RPMI7951 (cell line): ENCODE data around the gene SLC3A2. TPM values are rescaled to one million over a fixed set of nuclear protein-coding genes. Genes with fewer than 3 reads are reported as not detected.

Experiments
- DNase-seq: peaks from one replicate; pipeline ENCODE4 v3.0.0-alpha.2; 2012; ENCODE audit warnings: low read depth
- total RNA-seq: library from RNA; depleted of rRNA; stranded (reverse); fragments of >200 nt; shearing (Covaris generic); gene quantifications from 2 replicates; pipeline ENCODE4 v1.2.3, GENCODE V29; 2014

SLC3A2 gene
- total RNA-seq, 1 experiment from 2014 or later: 85.2 TPM

DNA sequence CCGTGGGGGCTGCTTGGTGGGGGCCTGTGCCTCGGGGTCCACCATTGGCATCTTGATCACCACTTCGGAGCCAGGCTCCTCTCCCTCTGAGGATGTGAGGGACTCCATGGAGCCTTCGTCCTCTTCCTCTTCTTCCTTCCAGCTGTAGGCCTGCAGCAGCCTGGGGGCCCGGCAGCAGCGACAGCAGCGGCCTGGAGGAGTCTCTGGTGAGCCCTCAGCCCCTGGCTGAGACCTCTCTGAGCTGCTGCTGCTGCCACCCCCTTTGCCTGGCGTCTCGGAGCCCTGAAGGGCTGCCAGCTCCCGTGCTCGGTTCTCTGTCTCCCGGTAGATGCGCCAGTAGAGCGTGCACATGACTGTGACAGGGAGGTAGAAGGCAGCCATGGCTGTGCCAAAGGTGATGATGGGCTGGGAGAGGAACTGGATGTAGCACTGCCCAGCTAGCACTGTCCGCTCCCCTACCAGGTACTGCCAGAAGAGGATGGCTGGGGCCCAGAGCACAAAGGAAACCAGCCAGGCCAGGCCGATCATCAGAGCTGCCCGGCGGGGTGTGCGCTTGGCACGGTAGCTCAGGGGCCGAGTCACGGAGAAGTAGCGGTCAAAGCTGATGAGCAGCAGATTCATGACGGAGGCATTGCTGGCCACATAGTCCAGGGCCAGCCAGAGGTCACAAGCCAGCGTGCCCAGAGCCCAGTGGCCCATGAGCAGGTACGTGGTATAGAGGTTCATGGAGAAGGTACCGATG lies 29.6 kb downstream of the SLC3A2 start:
- no peak for DNase-seq

DNA sequence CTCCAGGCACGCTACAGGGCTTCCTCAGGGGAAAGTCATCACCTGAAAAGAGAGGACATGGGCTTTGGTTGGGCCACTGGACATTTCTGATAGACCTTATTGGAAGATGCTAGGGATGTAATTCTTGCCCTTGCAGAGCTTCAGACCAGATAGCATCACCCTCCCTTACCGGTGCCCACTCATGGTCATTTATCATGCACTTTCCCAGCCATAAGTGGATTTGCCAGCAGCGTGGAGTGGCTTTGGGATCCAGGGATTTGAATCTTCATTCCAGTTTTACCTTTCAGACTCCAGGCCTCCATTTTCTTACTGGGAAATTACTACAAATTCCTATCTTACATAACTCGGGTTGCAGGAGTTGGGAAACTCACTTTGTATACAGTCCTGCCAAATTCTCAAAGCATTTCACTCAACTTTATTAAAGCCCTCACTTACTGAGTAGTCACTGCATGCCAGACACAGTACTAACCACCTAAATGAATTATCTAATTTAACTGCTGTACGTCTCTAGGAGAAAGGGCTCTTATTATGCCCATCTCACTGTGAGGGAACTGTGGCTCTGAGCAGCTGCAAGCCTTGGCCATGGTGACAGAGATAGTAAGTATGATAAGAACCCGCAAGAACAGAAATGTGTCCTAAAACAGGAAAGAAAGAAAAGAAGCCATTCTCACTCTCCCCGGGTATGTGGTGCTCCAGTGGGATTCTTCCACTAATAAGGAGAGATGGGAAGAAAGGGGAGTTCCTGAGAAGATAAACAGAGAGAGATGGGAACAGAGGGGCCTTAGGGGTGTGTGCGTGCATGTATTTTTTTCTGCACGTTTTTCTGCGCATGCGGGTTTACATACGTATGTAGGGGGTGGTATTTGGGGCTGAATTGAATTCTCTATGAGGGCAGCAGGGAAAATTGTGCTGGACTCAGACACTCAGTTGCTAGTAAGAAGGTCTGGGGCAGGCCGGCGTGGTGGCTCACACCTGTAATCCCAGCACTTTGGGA lies 30.7 kb downstream of the SLC3A2 start:
- DNase-seq: no peak

DNA sequence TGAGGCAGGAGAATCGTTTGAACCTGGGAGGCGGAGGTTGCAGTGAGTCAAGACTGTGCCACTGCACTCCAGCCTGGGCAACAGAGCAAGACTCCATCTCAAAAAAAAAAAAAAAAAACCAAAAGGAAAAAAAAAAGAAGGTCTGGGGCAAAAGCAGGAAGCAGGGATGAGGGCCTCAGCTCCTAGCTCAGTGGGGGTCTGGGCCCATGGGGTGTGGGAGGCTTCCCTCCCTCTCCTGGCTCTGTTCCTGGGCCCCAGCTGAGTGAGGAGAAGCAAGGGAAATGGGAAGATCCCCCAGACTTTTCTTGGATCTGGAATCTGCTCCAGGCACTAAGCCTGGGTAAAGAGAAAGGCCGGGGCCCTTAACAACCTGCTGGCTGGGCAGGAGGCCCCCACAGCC lies 31.6 kb downstream of the SLC3A2 start:
- DNase-seq: no peak

DNA sequence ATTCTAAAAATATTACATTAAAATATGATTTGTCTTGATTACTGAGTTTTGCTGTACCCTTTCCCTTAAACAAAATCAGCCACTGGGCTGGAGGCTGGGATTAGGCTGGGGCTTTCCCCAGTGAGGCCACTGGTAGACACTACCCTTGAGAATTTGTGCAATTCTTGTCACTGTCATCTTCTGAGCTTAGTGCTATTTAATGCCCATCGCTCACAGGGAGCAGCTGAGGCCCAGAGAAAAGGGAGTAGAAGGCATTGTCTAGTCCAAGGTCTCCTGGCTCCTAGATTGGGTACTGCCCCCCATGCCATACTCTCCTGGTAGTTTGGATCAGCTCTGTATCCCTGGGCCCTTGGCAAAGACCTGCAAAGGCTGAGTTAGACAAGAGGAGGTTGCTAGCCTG lies 33.7 kb downstream of the SLC3A2 start:
- DNase-seq: no peak

DNA sequence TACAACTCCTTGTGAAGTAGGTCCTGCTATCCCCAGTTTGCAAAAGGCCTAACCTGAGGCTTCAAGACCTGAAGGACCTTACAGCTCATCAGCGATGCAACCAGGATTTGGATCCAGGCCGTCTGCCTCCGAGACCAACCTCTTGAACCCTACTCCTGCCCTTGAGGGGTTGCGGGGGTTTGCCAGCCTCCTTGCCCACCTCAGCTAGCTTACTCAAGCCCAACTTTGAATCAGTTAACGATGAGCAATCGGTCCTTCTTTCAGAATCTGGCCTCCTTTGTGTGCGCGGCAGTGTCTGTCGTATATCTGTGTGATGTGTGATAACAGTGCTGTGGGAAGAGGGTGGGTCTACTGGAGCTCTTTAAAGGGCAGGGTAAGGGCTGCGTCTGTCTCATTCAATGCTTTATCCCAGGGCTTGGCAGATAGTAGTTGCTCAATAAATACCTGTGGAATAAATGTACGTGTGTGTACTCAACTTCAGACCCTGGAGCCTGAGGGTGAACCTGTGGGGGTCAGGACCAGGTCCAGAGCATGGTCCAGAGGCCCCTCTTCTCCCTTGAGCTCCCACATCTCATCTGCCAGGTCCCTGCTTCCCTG lies 37.3 kb downstream of the SLC3A2 start:
- no peak for DNase-seq

DNA sequence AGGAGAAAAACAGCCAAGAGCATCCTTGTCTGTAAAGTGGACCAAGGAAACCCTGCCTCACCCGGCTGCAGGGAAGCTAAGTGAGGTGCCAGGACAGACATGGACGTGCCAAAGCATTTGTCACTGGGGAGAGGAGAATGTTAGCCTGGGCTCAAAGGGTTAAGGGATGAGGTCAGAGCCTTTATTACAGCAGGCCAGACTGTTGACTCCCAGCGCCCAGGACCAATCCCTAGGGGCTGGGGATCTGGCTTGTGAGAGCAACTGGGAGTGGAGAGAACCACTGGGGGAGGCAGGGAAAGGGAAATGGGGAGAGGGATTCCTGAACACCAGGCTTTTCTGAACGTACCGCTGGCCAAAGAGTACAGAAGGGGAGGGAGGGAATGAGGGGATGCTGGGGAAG lies 37.8 kb downstream of the SLC3A2 start:
- DNase-seq: no peak

DNA sequence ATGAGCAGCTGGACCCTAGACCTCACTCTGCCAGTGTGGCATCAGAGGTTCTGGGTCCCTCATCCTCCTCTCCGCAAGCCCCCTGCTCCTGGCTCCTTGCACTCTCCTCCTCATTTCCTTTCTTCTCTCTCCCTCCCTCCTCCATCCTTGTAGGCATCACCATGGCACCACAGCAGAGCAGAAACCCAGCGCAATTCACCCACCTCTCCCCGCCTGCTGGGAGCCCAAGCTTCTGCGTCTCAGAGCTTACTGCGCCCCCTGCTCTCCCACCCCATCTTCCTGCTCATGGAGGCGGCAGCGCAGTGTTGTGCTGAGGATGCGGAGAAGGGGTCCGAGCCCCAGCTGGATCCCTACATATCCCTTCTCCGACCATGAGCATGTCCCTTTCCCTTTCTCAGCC lies 38.8 kb downstream of the SLC3A2 start:
- no peak for DNase-seq

DNA sequence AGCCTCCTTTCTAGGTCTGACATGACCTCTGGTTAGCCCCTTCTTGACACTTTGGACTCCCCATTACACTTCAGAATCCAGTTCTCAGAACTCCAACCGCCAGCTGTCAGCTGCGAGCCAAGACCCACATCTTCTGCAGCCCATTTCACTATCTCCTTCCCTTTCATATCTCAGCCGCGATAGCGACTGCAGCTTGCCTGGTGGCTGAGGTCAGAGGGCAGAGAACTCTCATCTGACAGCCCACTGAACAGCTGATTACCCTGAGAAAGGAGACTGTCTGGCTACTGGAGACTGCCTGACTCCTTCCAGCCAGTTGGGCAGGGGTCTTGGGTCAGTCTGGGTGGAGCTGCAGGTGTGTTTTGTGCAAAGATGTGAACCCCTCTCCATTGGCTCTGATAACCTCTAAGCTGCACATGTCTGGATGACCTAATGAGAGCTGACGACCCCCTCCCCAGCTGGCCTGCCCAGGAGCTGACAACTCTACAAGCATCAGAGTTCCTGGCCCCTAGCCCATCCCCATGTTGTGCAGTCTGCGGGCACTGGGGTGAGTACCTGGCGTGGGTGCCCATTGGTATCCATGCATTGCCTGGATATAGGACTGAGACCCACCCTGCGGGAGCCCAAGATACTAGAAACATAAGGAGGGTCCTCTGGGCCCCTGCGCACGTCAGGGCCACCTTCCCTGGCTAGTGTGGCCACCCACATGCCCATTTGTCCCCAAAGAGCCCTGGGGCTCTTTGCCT lies 39.4 kb downstream of the SLC3A2 start:
- no peak for DNase-seq

DNA sequence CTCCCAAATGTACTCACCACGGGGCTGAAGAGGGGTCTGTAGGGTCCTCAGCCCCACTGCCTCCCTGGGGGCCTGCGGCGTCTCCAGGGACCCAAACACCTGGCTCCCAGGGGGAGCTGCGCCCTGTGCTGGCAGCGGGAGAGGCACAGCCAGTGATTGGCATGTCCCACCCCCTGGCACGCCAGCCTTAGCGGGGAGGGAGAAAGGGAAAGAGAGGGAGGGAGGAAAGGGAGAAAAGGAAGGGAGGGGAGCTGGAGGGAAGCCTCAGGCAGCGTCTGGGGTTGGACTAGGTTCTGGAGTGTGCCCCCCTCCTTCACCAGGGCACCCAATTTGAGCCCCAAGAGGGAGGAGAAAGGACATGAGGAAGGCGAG lies 40.5 kb downstream of the SLC3A2 start, which contains the start of gene CHRM1:
TSS of gene CHRM1 (minus strand) at position 163 of the 372 bp plus-strand sequence. CDS start 10,263 bp downstream, outside the sequence.
- no peak for DNase-seq

DNA sequence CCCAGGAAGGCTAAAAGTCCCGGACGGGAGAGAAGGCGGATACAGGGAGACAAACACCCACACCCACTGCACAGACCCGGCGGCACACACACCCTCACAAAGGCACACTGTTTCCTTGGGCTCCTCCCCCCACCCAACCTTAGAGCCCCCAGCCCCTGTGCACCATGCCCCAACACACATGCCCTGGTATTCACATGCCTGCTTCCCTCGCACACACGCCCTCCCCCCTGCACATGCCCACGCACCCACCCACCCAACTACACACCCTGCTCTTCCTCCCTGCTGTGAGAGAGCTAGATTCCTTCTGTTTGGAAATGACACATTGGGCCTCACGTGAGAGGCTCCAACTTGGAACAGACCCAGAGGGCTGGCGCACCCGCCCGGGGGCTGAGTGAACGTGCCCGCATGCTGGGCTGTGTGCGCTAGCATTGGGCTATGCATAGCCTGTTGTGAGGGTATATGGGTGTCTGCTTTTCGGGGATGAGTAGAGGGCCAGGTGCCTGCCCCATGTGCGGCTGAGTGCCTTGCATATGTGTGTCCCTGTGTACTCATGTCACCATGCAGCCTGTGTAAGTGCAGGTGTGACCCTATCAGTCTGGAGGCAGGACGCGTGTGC lies 41.0 kb downstream of the SLC3A2 start:
- peak; percentile 26 for DNase-seq

DNA sequence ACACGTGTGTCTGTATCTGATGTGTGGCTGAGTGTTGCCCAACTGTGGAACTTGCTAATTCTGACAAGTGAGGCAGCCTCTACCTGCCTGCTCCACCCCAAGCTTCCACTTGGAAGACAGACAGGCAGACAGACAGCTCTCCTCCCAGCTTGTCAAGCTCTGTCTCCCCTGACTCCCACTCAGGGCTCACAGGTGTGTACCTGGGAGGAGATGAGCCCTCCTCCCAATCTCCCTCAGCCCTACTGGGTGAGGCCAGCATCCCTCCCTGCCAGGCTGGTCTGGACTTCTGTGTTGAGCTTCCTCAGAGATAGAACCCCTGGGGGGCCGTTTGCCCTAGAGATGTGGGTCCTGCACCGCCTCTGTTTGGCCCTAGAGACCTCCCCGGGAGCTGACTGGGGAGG lies 41.5 kb downstream of the SLC3A2 start:
- DNase-seq: no peak

DNA sequence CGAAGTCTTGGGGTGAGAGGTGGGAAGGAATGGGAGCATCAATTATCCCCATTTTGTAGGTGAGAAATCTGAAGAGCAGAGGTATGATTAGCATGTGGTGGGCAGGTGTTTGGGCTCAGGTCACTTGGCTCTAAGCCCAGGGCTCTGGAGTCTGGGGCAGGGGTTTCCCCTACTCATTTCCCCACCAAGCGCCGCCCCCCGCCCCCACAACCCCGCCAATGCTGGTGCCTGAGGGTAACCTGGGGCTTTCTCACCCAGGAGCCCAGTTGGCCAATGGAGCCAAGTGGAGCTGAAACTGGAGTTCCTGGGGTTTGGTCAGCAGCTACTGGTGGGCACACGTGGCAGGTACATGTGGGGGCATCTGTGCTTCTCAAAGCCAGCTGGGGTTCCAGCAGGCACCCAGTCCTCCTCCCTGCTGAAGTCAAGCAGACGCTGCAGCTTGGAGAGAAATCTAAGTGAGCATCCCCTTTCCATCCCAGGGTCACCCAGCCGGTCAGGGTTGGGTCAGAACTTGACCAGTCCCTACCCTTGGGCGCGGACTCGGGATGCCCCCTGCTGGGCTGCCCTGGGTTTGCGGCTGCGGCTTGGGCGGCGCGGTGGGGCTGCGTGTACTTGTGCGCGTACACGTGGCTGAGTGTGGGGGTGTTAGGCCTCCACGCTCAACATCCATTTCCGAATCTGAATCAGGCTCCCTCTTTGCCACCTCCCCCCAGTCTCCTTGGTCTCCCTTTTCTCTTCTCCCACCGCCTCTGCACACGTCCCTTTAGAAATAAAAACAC lies 42.1 kb downstream of the SLC3A2 start:
- peak; percentile 11 for DNase-seq

DNA sequence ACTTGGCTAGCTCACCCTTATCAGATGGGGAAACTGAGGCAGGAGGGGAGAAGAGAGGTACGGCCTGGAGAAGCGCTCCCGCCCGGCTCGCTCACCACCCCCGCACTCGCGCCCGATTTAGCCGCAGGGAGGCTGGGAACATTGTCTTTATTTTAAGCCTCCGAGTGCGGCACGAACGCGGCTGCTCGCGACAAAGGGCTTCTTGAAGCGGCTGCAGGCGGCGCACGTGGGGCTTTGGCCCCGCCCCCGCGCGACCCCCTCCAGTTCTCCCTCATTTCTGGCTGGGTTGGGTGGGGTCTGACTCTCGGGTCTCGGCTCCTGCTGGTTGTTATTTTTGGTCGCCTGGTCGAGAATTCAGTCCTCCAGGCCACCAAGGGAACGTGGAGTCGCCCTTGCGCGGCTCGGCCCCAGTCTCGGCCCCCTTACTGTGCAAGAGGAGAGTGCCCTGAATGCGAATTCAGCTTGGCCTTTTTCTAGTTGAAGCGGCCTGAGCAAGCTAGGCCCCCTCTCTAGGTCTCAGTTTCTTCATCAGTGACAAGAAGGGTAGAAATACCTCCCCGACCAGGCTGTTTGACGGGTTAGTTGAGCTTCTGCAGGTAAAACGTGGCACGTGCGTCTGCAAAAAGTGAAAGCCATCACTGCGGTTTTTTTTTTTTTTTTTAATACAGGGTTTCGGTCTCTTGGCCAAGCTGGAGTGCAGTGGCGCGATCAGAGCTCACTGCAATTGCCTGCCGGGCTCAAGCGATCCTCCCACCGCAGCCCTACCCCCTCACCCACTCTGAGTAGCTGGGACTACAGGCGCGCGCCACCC lies 43.1 kb downstream of the SLC3A2 start:
- DNase-seq: no peak

DNA sequence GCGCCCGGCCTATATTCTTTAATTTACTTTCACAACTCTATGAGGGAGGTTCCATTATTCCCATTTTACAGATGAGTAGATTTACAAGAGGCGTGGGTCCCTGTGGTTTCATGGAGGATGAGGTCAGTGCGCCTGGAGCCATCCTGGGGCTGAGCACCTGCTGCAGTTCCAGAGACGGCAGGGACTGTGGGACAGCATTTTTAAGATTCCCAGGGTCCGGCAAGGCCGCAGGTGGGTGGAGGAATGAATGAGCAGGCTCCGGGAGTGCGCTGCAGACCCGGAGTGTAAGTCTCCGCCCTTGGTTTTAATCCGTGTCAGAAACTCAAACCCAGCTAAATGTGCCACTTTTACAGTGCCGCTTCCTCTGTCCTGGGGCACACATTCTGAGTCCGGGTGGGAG lies 44.6 kb downstream of the SLC3A2 start:
- DNase-seq: no peak

DNA sequence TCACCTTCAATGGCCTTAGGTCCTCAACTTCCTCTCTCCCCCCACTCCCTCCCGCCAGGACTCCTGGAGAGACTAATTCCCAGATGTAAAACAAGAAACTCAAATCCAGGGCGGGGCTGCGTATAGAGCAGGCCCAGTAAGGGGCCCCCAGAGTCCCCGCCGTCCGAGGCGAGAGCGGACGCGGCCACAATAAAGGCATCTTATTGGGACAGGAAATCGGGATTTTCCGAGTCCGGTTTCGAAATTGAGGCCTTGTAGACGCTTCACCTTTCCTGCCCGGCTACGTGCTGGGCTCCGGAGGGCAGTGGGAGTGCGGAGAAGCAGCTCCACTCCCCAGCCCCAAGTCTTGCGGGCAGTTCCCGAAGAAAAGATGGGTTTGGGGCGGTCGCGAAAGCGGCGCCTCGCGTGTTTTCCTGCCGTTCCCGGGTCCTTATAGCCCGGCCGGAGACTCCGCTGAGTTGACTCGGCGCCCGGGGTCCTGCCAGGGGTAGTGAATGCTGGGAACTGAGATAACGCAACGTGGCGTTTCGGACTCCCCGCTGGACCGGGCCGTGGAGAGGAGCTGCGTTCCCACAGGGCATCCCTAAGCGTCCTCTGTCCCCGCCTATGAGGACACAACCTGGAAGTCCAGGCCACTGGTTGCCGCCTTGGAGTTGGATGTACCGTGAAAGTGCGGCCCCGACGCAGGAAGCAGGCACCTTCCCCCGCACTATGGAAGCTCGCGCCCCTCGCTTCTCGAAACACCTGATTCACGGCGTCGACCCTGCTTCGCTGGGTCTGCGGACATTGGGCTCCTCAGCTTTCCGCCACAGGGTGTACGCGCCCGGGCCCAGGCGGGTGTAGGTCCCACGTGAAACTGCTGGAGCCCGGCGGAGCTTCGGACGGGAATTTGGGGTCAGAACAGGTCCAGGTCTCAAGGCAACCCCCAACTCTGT lies 45.3 kb downstream of the SLC3A2 start:
- no peak for DNase-seq

DNA sequence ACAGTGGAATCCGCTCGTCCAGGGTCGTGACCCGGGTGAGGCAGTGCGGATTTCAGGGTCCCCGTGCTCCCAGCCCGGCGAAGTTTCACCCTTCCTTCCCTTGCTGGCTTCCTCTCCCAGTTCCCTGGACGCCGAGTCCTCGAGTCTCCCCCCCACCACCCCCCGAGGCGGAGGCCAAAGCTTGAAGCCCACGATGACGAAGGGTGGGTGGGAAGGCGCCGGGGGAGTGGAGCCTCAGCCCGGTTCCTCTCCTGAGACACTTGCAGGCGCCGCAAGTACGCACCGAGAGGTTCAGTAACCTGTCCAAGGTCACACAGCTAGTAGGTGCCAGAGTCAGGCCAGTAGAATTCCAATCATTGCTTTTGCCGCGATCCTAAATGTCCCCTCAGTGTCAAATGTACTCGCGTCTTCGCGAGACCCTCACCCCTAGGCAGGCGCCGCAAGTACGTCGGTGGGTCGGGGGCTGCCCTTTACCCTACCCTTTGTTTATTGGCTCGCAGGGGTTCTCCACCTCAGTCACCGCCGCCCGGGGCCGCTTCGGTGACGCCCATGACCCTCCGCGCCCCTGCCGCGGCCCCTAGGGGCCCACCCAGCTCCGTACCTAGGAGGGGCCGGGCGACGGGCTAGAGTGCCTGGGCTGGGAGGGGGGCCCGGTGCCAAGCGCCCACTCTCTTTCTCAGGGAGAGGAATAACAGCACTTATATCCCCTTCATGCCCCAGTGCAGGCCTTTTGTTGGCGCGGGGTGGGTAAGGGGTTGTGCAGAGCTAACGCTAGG lies 46.2 kb downstream of the SLC3A2 start:
- DNase-seq: no peak

DNA sequence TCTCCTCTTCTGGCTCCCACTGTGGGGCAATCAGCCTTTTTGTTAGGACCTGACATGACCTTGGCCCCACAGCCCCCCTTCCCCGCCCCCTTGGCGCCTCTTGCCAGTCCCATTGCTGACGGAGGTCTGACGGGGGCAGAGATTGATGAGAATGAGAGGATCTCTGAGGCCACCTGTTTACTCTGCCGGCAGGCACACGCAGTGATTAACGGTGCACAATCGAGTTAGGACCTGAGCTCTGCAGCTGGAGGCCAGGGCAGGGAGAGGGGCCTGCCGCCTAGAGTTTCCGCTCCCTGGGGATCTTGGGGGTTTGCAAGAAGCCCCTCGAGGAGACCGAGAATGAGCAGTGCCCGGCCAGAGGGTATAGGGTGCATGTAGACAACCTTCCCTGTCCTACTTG lies 47.3 kb downstream of the SLC3A2 start:
- DNase-seq: no peak

DNA sequence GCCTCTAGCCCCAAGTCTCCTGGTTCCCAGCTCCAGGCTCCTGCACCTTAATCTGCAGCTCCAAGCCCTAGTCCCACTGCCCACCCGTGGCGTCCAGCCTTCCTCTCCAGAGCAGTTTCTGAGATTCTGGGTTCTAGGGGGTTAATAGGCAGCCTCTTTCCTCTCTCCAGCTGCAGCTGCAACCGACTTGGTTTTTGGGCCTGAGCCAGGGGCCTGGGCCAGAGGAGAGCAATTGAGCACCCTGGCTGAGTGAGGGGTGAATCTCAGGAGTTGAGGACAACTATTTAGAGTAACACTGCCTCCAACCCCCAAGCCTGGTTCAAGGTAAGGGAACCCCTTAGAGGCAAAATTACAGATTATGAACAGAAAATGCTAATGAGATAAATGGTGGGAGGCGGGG lies 49.5 kb downstream of the SLC3A2 start:
- no peak for DNase-seq
